Measurements from ENCODE around the gene DAPK1.

DNA sequence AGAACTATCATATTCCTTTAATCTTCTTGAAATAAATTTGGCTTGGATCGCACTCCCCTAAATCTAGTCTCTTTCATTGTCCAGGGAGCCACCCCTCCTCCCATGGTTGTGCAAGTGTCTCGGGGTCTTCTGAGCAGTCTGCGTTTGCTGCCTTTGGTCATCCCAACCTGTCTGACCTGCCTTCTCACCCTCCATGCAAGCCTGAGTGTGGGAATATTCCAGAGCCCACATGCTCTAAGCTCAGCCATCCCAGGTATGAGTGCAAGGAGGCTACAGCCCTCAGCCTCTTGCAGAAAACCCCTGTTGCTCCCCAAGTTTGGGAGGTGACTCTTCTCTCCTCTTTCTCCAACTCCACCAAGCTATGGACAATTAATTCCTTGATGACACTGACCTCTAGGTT, 220.6 kb downstream of the DAPK1 start:
- TF ChIP-seq ZNF302 (tag by site-specific recombination; IDR thresholded peaks at IDR 0.05; ENCODE audit: low read depth) = no peak
- TF ChIP-seq ZBTB17 (tag by site-specific recombination; IDR thresholded peaks at IDR 0.05) = no peak
- TF ChIP-seq ZNF830 (tag by site-specific recombination; IDR thresholded peaks at IDR 0.05; ENCODE audit: low read depth) = no peak
- no peak for TF ChIP-seq ZNF423 (tag by site-specific recombination; IDR thresholded peaks at IDR 0.05)
- TF ChIP-seq BCL11A (tag by site-specific recombination; IDR thresholded peaks at IDR 0.05; ENCODE audit: low read depth) = no peak
- TF ChIP-seq CTCF (tag by site-specific recombination; IDR thresholded peaks at IDR 0.05) = no peak
- no peak for TF ChIP-seq SCRT2 (tag by site-specific recombination; IDR thresholded peaks at IDR 0.05)
- no peak for TF ChIP-seq HOXC10 (CRISPR knock-in tag; IDR thresholded peaks at IDR 0.05)
- no peak for TF ChIP-seq SETDB1 (IDR thresholded peaks at IDR 0.05; ENCODE audit: insufficient read length, low read length)
- no peak for TF ChIP-seq ZNF341 (tag by site-specific recombination; IDR thresholded peaks at IDR 0.05; ENCODE audit: low read depth)
- no peak for TF ChIP-seq SP2 (tag by site-specific recombination; IDR thresholded peaks at IDR 0.05)
- TF ChIP-seq ZNF501 (tag by site-specific recombination; IDR thresholded peaks at IDR 0.05) = no peak
- no peak for TF ChIP-seq ZNF366 (tag by site-specific recombination; conservative IDR thresholded peaks at IDR 0.05)
